SKM-1 (cell line): ENCODE measurements around the gene ILRUN.
"Not testable (repeated sequence)": the region's sequence is repeated elsewhere in the genome, so short reads cannot be mapped to it uniquely, and the experiment has no call there.

Experiments
- DNase-seq: peaks from one replicate; lab custom pipeline; 2025; ENCODE audit not compliant: unreplicated experiment; lab: John Stamatoyannopoulos, UW

The ILRUN gene

DNA sequence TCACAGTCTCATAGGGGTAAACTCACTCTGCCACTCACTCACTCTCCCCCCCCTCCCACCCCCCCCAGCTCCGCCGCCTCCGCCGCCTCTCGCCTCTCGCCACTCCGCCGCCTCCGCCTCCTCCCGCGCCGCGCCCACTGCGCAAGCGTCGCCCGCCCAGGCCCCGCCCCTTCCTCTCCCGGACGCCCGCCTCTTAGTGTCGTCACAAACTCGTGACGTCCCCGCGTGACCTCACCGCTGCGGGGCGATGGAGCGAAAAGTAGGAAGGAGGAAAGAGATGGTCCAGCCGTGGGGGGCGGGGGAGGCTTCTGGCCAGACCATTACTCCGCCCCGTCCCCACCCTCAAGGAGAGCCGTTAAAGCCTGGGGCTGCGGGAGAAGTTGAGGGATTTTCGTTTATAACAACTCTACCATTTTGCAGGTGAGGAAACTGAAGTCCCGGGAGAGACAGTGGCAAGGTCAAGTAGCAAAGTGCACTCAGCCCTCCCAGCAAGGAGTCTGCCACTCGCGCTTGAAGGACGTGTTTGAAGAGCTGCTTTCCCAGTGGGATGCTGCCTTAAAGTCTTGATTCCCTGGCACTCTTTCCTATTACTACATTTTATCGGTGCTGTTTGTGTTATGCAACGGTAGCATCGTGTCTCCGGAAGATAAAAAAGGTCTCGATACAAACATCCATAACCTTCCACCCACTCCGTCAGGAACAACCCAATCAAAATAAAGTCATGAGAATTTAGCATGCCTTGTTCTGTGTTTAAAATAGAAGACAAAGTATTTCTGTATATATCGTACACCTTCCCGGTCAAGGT lies at the start of gene ILRUN:
ILRUN (minus strand) TSS at position 29 of the 805 bp plus-strand sequence. CDS start 164 bp downstream, outside the sequence.
- DNase-seq = peak; percentile 79

DNA sequence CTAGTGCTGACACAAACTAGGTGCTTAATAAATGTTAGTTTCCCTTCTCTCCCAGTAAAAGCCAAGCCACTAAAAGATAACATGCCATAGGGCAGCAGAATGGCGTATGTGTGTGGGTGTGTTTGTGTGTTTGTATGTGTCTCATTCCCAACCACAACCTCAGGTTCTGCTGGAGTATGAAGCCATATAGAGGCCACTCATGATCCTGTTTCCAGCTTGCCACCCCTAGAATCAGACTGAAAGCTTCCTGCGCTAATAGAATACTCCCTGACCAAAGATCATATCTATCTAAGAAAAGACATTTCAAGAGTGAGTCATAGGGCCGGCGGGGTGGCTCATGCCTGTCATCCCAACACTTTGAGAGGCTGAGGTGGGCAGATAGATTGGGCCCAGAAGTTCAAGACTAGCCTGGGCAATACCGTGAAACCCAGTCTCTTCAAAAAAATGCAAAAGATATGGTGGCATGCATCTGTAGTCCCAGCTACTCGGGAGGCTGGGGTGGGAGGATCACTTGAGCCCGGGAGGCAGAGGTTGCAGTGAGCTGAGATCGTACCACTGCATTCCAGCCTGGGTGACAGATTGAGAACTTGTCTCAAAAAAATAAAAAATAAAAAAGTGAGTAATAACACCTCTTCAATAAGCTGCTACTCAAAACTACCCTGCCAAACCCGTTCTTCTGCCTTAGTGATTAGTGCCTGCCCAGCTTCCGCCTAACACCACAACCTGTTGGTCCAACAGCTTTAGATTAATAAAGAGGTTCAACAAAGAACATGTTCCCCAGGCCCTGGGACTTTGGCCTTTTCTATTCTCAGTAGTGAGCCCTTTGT lies 48.9 kb upstream of the ILRUN start:
- no peak for DNase-seq

DNA sequence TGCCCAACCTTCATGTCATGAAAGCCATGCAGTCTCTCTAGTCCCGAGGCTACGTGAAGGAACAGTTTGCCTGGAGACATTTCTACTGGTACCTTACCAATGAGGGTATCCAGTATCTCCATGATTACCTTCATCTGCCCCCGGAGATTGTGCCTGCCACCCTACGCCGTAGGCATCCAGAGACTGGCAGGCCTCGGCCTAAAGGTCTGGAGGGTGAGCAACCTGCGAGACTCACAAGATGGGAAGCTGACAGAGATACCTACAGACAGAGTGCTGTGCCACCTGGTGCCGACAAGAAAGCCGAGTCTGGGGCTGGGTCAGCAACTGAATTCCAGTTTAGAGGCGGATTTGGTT lies 47.7 kb upstream of the ILRUN start:
- DNase-seq = not testable (repeated sequence)

DNA sequence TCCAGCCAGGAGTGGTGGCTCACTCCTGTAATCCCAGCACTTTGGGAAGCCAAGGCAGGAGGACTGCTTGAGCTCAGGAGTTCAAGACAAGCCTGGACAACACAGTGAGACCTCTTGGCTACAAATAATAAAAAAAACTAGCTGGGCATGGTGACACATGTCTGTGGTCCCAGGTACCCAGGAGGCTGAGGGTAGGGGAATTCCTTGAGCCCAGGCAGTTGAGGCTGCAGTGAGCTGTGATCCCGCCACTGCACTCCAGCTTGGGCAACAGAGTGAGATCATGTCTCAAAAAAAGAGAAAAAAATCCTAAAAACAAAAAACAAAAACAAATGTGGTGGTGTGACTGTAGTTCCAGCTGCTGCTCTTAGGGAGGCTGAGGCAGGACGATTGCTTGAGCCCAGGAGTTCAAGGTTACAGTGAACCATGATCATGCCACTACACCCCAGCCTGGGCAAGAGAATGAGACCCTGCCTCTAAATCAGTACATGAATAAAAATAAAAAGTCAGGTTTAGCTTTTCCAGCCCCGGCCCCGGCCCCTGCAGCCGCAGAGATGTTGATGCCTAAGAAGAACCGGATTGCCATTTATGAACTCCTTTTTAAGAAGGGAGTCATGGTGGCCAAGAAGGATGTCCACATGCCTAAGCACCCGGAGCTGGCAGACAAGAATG lies 47.2 kb upstream of the ILRUN start:
- DNase-seq = no peak

DNA sequence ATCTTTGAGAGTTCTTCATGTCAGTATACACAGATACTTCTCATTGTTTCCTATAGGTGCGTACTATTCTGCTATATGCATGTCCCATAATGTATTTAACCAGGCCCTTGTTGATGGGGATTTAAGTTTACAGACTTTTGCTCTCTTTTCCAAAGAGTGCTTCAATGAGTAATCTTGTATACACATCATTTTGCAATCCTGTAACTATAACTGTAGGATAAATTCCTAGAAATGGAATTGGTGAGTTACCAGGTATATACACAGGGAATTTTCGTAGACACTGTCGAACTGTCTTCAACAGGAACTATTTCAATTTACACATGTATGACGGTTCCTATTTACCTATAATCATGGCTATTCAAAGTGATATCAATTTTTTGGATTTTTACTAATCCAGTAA lies 45.5 kb upstream of the ILRUN start:
- DNase-seq = no peak

DNA sequence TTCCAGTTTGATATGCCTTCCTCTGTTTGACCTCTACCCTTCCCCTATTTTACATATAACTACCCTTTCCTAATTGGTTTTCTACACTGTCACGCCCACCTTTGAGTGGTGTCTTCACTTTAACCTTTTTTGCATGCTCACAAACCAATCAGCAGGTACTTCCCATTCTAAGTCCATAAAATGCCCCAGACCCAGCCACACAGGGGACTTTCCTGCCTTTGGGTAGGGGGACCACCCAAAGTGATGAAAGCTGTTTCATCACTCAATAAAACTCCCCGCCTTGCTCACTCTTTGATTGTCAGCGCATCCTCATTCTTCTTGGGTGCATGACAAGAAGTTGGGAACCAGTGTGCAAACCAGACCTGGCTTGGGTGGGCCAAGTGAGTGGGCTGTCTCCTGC lies 40.3 kb upstream of the ILRUN start:
- DNase-seq = no peak

DNA sequence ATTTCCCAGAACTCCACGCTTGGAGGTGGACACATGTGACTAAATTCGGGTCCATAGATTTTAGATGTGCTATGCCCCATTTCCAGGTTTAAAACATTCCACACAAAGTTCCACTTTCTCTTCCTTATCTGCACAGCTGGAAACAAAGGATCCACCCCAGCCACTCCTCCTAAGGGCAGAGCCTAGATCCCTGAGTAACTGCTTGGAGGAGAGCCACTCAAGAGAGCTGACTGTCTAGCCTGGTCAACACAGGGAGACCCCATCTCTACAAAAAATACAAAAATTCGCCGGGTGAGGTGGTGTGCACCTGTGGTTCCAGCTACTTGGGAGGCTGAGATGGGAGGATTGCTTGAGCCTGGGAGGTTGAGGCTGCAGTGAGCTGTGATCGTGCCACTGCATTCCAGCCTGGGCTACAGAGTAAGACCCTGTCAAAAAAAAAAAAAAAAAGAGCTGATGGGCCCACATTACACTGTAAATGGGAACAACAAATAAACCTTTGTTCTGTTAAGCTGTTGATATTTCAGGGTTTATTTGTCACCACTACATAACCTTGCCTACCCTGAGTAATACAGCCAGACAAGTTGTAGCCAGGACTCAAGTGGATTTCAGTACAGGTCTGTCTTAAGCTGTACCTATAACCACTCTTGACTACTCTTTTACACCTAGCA lies 35.0 kb upstream of the ILRUN start:
- DNase-seq = no peak

DNA sequence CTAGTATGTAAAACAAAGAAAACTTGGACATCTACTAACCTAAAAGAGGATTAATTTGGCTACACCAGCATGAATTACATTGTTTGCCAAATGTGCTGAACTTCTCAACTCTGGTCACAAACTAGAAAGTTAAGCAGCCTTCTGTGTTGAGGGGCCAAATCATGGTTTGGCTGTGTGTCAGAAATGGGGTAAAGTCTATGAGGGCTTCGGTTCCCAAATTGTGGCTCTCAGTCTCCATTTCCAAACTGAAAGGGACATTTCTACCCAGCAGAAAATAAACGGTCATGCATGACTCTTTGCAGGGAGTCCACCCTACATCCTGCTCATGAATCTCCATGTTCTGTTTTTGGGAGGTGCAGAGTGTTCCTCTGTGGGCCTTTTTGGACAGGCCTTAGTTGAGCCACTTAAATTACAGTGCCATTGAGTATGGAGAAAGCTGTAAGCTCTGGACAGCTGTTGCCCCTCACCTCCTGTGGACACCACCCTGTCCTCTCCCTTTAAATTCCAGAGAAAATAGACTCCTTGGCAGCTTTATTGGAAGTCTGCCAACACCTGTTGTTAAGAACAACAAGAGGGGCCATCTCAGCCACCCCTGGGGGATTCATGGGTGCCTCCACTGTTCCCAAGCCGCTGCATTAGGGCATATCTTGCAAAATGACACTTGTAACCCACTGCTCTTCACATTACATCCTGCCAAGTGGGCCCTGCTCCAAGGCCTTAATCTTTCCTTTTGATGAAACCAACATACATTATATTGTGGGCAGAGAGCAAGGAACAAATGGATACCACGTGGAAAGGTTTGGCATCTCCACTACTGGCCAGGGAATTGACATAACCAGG lies 33.3 kb upstream of the ILRUN start:
- no peak for DNase-seq

DNA sequence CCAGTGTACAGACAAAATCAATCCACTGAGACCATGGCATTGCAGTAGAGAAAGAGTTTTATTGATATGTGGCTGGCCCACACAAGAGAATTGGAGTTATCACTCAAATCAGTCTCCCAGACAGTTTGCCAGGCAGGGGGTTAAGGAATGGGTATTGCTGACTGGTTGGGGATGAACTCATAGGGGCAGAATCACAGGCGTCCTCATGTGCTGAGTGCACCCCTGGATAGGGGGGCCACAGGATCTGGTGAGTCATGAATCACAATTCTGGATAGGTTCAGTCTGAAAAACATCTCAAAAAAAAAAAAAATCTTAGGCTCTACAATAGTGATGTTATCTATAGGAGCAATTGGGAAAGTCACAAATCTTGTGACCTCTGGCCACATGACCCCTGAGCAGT lies 29.5 kb upstream of the ILRUN start:
- no peak for DNase-seq

DNA sequence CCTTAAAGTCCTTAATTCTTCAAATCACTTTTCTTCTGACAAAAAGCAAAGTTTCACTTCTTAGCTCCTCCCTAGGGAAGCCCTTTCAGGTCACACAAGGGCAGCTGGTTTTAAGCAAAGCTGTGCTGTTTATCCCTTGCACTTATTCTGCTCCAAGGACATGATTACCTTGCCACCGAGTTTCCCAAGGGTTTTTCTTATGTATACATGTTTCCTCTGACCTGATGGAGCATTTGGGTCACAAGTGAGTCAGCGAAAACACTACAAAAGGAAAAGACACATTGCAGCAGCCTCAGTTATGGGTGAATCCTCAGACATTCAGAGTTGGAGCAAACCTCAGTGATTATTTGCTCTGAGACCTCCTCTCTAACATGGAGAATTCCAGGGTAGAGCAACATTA lies 26.6 kb upstream of the ILRUN start:
- DNase-seq = no peak

DNA sequence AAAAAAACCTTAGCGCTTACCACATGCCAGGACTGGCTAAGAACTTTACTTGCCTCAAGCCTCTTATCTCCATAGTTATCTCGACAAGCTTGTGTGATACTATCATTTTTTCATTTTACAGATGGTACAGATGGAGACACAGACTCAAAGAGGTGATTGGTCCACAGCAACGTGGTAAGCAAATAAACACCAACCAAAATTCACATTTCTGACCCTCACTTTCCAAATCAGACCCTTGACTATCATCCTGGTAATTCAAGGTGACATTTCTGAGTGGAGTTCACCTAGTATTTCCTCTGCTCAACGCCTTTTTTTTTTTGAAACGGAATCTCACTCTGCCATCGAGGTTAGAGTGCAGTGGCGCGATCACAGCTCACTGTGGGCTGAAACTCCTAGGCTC lies 25.9 kb upstream of the ILRUN start:
- DNase-seq = no peak

DNA sequence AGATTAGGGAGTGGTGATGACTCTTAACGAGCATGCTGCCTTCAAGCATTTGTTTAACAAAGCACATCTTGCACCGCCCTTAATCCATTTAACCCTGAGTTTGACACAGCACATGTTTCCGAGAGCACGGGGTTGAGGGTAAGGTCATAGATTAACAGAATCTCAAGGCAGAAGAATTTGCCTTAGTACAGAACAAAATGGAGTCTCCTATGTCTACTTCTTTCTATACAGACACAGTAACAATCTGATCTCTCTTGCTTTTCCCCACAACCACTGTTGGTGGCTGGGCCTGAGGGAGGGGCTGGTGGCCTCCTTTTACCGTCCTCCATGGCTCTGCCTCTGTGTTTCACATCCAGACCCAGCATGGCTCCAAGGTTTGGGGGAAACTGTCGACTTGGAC lies 23.6 kb upstream of the ILRUN start:
- not testable (repeated sequence) for DNase-seq

DNA sequence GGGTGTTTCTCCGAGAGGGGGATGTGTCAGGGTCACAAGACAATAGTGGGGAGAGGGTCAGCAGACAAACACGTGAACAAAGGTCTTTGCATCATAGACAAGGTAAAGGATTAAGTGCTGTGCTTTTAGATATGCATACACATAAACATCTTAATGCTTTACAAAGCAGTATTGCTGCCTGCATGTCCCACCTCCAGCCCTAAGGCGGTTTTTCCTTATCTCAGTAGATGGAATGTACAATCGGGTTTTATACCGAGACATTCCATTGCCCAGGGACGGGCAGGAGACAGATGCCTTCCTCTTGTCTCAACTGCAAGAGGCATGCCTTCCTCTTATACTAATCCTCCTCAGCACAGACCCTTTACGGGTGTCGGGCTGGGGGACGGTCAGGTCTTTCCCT lies 23.1 kb upstream of the ILRUN start:
- not testable (repeated sequence) for DNase-seq

DNA sequence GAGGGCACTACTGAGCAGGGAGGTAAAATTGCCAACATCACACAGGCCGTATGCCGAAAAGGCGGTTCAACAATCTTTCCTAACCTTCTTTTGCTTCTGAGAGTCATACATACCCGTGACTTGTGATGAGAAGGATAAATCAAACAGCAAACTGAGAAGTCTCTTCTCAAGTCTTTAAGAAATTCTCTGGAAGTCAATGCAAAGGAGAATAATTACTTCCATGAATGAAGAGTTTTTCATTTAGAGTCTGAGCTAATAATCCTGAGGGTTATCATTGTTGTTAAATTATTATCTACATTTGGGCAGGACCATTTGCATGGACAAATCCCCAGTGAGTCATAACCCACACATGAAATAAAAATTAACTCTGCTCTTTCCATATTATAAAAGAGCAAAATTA lies 22.4 kb upstream of the ILRUN start:
- no peak for DNase-seq

DNA sequence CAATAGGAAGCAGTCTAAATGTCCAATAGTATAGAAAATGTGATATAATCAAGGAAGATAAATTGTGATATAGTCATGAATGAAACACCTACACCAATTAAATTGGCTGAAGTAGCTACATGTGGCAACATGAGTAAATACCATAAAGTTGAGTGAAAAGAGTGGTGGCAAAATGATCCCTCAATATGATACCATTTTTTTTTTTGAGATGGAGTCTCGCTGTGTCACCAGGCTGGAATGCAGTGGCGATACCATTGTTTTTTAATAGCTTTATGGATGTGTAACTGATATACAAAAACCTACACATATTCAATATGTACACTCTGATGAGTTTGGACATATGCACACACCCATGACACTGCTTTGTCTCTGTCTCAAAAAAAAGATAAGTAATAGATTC lies 20.9 kb upstream of the ILRUN start:
- DNase-seq = no peak

DNA sequence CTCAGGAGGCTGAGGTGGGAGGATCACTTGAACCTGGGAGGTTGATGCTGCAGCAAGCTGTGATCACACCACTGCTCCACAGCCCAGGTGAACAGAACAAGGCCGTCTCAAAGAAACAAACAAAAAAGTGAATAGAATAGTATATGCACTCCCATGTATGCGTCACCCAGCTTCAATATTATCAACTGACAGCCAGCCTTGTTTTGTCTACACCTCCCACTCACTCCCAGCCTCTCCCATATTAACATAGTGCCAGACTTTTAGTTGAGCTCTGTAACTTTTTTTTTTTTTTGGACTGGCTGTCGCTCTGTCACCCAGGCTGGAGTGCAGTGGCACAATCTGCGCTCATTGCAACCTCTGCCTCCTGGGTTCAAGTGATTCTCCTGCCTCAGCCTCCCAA lies 18.1 kb upstream of the ILRUN start:
- no peak for DNase-seq

DNA sequence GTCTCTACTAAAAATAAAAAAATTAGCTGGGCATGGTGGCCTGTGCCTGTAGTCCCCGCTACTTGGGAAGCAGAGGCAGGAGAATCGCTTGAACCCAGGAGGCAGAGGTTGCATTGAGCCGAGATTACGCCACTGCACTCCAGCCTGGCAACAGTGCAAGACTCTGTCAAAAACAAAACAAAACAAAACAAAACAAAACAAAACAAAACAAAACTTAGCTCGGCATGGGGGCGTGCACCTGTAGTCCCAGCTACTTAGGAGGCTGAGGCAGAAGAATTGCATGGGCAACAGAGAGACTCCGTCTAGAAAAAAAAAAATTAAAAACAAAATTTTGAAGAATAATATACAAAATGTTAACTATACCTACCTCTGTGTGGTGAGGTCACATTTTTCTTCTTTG lies 16.3 kb upstream of the ILRUN start:
- DNase-seq = not testable (repeated sequence)

DNA sequence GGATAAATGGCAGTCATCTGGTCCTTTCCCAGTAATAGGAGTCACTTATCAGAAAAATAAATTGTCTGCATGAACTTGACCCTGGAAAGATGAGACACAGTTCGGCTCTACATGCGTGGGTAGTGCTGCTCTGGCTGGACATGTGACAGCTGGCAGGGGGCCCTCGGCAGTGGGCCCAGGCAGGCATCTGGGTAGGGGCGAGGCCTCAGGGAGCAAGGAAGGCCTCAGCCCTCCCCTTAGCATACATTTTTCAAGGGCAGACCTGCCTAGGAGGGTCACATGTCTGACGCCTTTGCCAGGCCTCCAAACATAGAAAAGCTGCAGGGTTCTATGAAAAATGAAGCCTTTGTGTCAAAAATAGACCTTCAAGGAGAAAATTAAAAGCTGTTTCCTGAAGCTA lies 12.8 kb upstream of the ILRUN start:
- DNase-seq = no peak

DNA sequence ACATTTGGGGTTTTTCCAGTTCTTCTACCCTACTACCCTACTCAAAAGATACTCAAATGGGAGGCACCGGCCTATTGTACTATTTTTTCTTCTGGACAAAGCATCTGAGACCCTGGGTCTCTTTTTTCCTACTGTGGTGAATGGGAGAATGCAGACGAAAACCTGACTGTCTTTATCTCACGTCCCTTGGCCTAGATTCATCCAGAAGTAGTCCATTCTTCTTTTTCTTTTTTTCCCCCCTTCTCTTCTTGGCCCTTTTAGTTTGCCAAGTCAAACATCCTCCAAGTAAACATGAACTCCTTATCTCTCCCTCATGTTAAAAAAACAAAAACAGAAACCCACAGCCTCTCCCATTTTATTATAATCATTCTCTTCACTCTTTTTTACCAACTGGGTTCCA lies 8.7 kb upstream of the ILRUN start:
- DNase-seq = no peak

DNA sequence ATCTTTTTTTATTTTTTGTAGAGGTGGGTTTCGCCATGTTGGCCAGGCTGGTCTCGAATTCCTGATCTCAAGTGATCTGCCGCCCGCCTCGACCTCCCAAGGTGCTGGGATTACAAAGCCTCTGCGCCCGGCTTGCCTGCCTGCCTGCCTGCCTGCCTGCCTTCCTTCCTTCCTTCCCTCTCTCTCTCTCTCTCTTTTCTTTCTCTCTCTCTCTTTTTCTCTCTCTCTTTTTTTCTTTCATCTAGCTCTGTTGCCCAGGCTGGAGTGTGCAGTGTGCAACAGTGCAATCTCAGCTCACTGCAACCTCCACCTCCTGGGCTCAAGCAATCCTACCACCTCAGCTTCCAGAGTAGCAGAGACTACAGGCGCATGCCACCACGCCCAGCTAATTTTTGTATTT lies 4.6 kb upstream of the ILRUN start:
- DNase-seq = no peak
